NCI-H524 (cell line): ENCODE data around the gene LRCH3.

ENCODE experiments used
- DNase-seq, 2 experiments: peaks; one replicate each; lab custom pipeline; 2025; lab: John Stamatoyannopoulos, UW

The LRCH3 gene

GRCh38 chr3:197833930-197834715 lies 43.1 kb downstream of the LRCH3 start:
- no peak for DNase-seq

DNA sequence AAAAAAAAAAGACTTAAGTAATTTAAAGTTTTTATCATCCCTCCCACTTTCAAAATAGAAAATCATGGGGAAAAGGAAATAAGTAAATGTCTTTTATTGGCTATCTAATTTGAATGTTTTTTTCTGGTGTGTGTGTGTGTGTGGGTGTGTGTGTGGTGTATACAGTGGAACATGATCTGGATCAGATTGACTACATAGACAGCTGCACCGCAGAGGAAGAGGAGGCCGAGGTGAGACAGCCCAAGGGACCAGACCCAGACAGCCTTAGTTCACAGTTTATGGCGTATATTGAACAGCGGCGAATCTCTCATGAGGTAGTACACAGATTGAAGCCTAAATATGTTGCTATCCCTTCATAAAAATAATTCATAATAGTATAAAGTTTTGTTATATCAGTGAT lies 44.5 kb downstream of the LRCH3 start:
- no peak for DNase-seq

DNA sequence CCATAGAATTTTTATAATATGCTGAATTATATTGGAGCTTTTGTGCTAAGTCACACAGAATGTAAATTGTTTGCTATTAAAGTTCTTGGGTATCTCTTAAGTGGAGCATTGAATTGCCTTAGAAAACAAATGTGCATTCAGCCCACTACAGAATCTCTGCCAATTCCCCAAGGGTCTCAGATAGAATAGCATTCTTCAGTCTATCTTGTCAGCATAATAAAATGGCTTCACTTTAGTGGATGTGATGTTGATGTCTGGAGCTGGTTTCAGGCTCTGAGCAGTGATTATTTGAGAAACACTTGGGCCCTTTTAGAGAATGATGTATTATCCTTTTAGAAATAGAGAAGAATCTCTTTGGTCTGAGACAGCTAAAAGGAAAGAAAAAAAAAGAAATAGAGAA lies 45.2 kb downstream of the LRCH3 start:
- no peak for DNase-seq

GRCh38 chr3:197837282-197837681 lies 46.2 kb downstream of the LRCH3 start:
- DNase-seq: no peak

DNA sequence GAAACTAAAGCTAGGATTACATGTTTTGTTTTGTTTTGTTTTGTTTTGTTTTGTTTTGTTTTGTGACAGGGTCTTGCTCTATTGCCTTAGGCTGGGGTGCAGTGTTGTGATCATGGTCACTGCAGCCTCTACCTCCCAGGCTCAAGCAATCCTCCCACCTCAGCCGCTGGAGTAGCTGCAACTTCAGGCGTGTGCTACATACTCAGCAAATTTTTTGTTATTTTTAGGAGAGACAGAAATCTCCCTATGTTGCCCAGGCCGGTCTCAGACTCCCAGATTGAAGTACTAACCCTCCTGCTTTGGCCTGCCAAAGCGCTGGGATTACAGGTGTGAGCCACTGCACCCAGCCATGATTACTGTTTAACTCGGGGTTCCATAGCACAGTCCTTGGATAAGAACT lies 50.7 kb downstream of the LRCH3 start:
- DNase-seq: no peak

- DNase-seq: no peak
Measured at GRCh38 chr3:197846491-197846890, 55.4 kb downstream of the LRCH3 start.

GRCh38 chr3:197847866-197848401 lies 56.9 kb downstream of the LRCH3 start:
- no peak for DNase-seq

GRCh38 chr3:197854596-197855343 lies 63.7 kb downstream of the LRCH3 start:
- DNase-seq: no peak

GRCh38 chr3:197855571-197855970 lies 64.5 kb downstream of the LRCH3 start:
- DNase-seq: no peak

- DNase-seq: no peak
Measured at GRCh38 chr3:197856199-197856816, 65.3 kb downstream of the LRCH3 start.

GRCh38 chr3:197858133-197858532 lies 67.1 kb downstream of the LRCH3 start:
- DNase-seq: no peak

GRCh38 chr3:197858598-197858997 lies 67.5 kb downstream of the LRCH3 start:
- no peak for DNase-seq

- no peak for DNase-seq
Measured at GRCh38 chr3:197866035-197866434, 75.0 kb downstream of the LRCH3 start.

DNA sequence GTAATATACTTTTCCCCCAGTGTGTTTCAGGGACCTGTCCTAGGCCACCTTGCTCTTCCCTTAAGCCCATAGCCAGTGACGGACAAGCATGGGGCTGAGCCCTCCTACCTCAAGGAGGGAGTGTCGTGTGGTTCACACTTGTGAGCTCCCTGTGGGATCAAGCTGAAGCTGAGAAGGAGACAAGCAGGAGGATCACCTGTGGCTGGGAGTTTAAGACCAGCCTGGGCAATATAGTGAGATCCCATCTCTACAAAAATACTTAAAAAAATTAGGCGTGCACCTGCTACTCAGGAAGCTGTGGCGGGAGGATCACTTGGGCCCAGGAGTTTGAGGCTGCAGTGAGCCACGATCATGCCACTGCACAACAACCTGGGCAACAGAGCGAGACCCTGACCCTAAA lies 82.3 kb downstream of the LRCH3 start:
- no peak for DNase-seq

DNA sequence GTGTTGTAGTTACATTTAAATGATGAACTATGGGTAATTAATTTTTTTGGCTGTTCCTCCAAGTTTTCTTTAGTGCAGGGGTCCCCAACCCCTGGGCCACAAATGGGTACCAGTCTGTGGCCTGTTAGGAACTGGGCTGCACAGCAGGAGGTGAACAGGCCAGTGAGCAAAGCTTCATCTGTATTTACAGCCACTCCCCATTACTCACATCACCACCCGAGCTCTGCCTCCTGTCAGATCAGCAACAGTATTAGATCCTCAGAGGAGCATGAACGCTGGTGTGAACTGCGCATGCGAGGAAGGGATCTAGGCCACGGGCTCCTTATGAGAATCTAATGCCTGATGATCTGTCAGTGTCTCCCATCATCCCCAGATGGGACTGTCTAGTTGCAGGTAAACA lies 83.0 kb downstream of the LRCH3 start:
- no peak for DNase-seq

GRCh38 chr3:197874653-197875052 lies 83.6 kb downstream of the LRCH3 start:
- no peak for DNase-seq

GRCh38 chr3:197877902-197878301 lies 86.8 kb downstream of the LRCH3 start:
- no peak for DNase-seq

GRCh38 chr3:197878427-197878826 lies 87.4 kb downstream of the LRCH3 start:
- DNase-seq: no peak

DNA sequence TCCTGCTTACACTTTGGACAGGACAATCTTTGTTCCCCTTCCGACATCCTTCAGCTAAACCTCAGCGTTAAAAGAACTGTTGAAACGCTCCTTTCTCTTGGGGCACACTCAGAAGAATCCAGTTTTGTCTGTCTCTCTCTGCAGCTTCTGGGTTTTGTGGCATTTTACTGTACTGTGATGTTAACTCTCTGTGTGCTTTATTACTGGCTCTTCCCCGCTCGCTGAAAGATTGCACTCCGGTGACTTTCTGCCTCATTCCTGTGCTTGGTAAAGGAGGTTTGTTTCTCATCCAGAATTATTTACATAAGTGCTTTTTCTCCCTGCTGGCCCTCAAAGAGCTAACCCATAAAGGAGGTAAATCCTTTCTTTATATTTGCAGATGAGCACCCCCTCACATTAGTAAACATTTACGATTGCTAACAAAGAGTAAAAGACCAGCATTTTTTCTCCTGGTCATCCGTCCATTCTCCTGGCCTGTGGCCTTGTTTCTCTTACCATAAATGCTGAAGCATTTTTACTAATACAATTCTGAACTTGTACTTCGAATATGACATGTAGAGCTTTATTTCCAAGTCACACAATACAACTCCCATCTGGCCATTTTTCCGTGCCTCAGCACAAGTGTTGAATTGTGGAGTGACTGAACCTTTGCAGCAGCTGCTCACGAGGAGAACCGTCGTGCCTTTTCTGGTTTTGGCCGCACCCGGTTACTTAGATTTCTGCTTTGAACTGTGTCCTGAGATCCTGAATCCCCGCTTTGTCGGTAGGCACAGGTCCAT lies 89.6 kb downstream of the LRCH3 start:
- DNase-seq: no peak

DNA sequence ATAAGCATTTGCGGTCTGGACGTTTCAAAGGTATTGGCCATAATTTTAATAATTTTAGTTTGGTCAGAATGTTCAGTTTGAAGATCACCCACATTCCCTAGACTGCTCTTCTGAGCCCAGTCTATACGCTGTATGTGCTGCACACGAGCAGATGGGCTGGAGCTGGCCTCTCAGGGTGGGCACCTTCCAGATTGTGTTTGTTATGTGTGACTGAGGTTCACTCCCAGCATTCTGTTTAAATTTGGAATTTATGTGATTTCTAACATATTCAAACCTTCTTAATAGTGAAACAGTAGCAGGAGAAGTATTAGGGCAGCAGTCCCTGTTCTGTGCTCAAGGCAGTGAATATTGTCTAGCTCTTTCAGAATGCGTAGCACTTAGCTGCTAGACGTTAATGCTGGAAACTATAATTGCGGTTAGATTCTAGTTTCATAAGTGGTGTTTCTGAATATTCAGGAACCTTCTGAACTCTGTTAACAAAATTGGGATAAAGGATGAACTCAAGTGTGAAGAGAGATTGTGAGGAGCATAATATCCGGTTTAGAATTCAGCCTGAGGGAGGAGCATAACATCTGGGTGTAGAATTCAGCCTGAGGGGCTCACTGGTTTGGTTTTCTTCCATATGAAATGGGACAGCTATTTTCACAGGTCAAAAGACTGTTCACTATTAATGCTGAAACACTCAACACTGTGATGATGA lies 90.4 kb downstream of the LRCH3 start:
- DNase-seq: no peak

DNA sequence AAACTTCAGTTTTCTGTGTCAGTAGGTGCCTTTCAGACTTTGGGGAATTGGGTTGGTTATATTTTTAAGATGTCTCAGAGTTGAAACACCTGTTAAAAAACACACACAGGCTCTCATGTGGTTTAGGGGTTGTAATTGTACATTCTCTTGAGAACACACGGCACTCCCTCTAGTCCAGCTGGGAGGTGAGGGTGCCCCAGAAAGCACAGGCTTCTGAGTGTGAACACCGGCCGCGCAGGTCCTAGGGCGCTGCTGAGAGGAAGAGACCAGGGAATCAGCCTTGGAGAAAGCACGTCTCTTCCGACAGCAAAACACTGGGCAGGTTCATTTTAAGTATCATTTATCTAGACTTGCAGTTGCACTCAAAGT lies 90.9 kb downstream of the LRCH3 start:
- DNase-seq: no peak
